ENCODE measurements around the gene IFNGR2. TPM values are rescaled to one million over a fixed set of nuclear protein-coding genes. Genes with fewer than 3 reads are reported as not detected.
A peak's percentile ranks its signal among the peaks of the same experiment; 100 is the strongest.

IFNGR2 gene
- total RNA-seq, 2 donors from 2014 or later: 53.7 to 128 TPM

- Histone ChIP-seq H3K9me3 (no peaks in the 10 kb centered on the region), H3K27me3 (no peaks in the 10 kb centered on the region), H3K9ac (ENCODE audit: low read depth in 2 of 2, low read length in 2 of 2) (peak overlapping the region; percentile 50 to 51), H3K4me3 (no peak overlapping the region), H3K36me3 (no peaks in the 10 kb centered on the region), H3K27ac (peak overlapping the region; percentile 69), H3K4me1 (peaks cover 11% of the 10 kb centered on the region)
- intact Hi-C loops (cut with DNase I): no loop called here
- no peak for TF ChIP-seq CTCF (IDR thresholded peaks at IDR 0.05)
- peak; percentile 64 for DNase-seq
These were observed 19.9 kb upstream of the IFNGR2 start for GRCh38 chr21:33383056-33383888.

- peak overlapping the region; percentile 49 for H3K27ac ChIP-seq
- TF ChIP-seq CTCF (IDR thresholded peaks at IDR 0.05): no peak
- no peak overlapping the region for H3K4me3 ChIP-seq
- H3K9ac ChIP-seq (ENCODE audit: low read depth in 2 of 2, low read length in 2 of 2): no peak overlapping the region
- peaks cover 11% of the 10 kb centered on the region for H3K4me1 ChIP-seq
- DNase-seq: no peak
- no peaks in the 10 kb centered on the region for H3K36me3 ChIP-seq
- intact Hi-C loops (cut with DNase I): no loop called here
- H3K9me3 ChIP-seq: no peaks in the 10 kb centered on the region
- no peaks in the 10 kb centered on the region for H3K27me3 ChIP-seq
These were observed 18.3 kb upstream of the IFNGR2 start for GRCh38 chr21:33384841-33385331.

- H3K27ac ChIP-seq: no peak overlapping the region
- H3K36me3 ChIP-seq: no peaks in the 10 kb centered on the region
- no peak for DNase-seq
- no peak overlapping the region for H3K4me3 ChIP-seq
- H3K9me3 ChIP-seq: no peaks in the 10 kb centered on the region
- peaks cover 9% of the 10 kb centered on the region for H3K4me1 ChIP-seq
- no peak for TF ChIP-seq CTCF (IDR thresholded peaks at IDR 0.05)
- intact Hi-C loops (cut with DNase I): no loop called here
- H3K27me3 ChIP-seq: no peaks in the 10 kb centered on the region
- H3K9ac ChIP-seq (ENCODE audit: low read depth in 2 of 2, low read length in 2 of 2): no peak overlapping the region
These were observed 16.9 kb upstream of the IFNGR2 start for GRCh38 chr21:33386222-33386784.

GRCh38 chr21:33387294-33387693, 15.9 kb upstream of the IFNGR2 start:
- Histone ChIP-seq H3K4me3 (no peak overlapping the region), H3K9me3 (no peaks in the 10 kb centered on the region), H3K9ac (ENCODE audit: low read depth in 2 of 2, low read length in 2 of 2) (no peak overlapping the region), H3K27ac (no peak overlapping the region), H3K36me3 (no peaks in the 10 kb centered on the region), H3K4me1 (peaks cover 9% of the 10 kb centered on the region), H3K27me3 (no peaks in the 10 kb centered on the region)
- no peak for DNase-seq
- no peak for TF ChIP-seq CTCF (IDR thresholded peaks at IDR 0.05)
- intact Hi-C loops (cut with DNase I): no loop called here

GRCh38 chr21:33388188-33388587, 15.0 kb upstream of the IFNGR2 start:
- no peak for DNase-seq
- no peaks in the 10 kb centered on the region for H3K36me3 ChIP-seq
- H3K4me3 ChIP-seq: no peak overlapping the region
- H3K27me3 ChIP-seq: no peaks in the 10 kb centered on the region
- TF ChIP-seq CTCF (IDR thresholded peaks at IDR 0.05): no peak
- no peak overlapping the region for H3K9ac ChIP-seq (ENCODE audit: low read depth in 2 of 2, low read length in 2 of 2)
- H3K27ac ChIP-seq: no peak overlapping the region
- intact Hi-C loops (cut with DNase I): no loop called here
- no peaks in the 10 kb centered on the region for H3K9me3 ChIP-seq
- peaks cover 1% of the 10 kb centered on the region for H3K4me1 ChIP-seq
